Measurements from ENCODE around the gene DNAI1. TPM values are rescaled to one million over a fixed set of nuclear protein-coding genes. Genes with fewer than 3 reads are reported as not detected.

The DNAI1 gene
- total RNA-seq, 1 donor from 2014 or later, result not detected

DNA sequence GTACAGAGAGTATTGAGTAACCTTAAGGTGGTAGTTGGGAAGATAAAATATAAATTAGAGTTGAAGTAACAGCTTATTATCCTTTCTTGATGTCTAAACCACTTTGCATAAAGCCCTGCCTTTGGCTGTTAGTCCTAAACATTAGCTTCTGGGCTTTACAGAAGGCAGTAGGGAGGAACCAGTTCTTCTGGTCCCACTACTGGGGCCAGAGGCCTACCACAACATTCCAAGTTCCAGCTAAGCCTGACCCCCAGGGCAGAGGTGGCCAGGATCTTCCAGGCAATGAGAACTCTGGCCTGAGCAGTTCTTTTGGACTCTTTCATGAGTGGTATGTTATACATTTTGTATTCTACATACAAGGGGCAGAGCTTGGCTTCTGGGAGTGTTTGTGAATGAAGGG is 26.1 kb downstream of the DNAI1 start:
- TF ChIP-seq, protein P1, sequence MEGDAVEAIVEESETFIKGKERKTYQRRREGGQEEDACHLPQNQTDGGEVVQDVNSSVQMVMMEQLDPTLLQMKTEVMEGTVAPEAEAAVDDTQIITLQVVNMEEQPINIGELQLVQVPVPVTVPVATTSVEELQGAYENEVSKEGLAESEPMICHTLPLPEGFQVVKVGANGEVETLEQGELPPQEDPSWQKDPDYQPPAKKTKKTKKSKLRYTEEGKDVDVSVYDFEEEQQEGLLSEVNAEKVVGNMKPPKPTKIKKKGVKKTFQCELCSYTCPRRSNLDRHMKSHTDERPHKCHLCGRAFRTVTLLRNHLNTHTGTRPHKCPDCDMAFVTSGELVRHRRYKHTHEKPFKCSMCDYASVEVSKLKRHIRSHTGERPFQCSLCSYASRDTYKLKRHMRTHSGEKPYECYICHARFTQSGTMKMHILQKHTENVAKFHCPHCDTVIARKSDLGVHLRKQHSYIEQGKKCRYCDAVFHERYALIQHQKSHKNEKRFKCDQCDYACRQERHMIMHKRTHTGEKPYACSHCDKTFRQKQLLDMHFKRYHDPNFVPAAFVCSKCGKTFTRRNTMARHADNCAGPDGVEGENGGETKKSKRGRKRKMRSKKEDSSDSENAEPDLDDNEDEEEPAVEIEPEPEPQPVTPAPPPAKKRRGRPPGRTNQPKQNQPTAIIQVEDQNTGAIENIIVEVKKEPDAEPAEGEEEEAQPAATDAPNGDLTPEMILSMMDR (IDR thresholded peaks at IDR 0.05; ENCODE audit: borderline replicate concordance), result no peak

DNA sequence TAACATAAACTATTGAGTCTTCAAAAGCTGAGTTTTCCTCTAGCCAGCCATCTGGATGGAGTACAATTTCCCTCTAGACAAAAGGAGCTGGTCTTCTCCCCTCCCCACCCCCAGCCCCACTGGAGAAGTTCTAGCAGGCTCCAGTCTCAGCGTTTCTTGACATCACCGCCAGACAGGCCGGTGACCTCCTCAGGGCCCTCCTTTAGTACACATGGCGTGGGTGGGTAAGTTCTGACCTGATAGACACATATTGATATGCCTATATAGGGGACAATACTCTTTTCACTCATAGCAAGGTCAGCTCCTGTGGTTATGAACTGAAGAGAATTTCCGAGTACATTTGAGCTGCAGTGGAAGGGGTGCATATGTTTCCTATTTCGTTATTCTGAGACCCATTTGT is 27.2 kb downstream of the DNAI1 start:
- no peak for DNase-seq
- no peaks in the 10 kb centered on the region for H3K9me3 ChIP-seq (replicated peaks)
- no peaks in the 10 kb centered on the region for H3K36me3 ChIP-seq
- H3K27ac ChIP-seq (replicated peaks), result no peak overlapping the region
- H3K4me1 ChIP-seq, result no peaks in the 10 kb centered on the region
- TF ChIP-seq, protein P1 (IDR thresholded peaks at IDR 0.05; ENCODE audit: borderline replicate concordance), result no peak
- intact Hi-C loops (cut with micrococcal nuclease), result no loop called here
- H3K4me3 ChIP-seq, result no peak overlapping the region
- peaks cover 21% of the 10 kb centered on the region for H3K27me3 ChIP-seq (ENCODE audit: low read depth)

More for the DNA sequence above, 26.1 kb downstream of the DNAI1 start:
- Histone ChIP-seq H3K27ac (replicated peaks) (no peak overlapping the region), H3K27me3 (ENCODE audit: low read depth) (peaks cover 11% of the 10 kb centered on the region), H3K4me1 (no peaks in the 10 kb centered on the region), H3K36me3 (no peaks in the 10 kb centered on the region), H3K9me3 (replicated peaks) (no peaks in the 10 kb centered on the region), H3K4me3 (no peak overlapping the region)
- intact Hi-C loops (cut with micrococcal nuclease), result no loop called here
- no peak for DNase-seq

DNA sequence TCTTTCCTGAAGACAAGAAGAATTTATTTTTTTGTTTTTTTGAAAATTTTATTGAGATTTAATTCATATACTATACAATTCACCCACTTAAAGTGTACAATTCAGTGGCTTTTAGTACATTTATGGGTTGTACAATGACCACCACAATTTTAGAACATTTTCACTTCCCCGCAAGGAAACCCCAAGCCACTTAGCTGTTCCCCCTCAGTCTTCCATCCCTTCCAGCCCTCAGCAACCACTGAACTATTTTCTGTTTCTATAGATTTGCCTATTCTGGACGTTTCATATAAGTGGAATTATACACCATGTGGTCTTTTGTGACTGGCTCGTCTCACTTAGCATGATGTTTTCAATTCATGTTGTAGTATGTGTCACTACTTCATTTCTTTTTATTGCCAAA is 28.0 kb downstream of the DNAI1 start:
- TF ChIP-seq, protein P1 (IDR thresholded peaks at IDR 0.05; ENCODE audit: borderline replicate concordance), result no peak
- Histone ChIP-seq H3K36me3 (no peaks in the 10 kb centered on the region), H3K4me1 (no peaks in the 10 kb centered on the region), H3K27me3 (ENCODE audit: low read depth) (peaks cover 25% of the 10 kb centered on the region), H3K27ac (replicated peaks) (no peak overlapping the region), H3K9me3 (replicated peaks) (no peaks in the 10 kb centered on the region), H3K4me3 (no peak overlapping the region)
- no peak for DNase-seq
- intact Hi-C loops (cut with micrococcal nuclease), result no loop called here

DNA sequence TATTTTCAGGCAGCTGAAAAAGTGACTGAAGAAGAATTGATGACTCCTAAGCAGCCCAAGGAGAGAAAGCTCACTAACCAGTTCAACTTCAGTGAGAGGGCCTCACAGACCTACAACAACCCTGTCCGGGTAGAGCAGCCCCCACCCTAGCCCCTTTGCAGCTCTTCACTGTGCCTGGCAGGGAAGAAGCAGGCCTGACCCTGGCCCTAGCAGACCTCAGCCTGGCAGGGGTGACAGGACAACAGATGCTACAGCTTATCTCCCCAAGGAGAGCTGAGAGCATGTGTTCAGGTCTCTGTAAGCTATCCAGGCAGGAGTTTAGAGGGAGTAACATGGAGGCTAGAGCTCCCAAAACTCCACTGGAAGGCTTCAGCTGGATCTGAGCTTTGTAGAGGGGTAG is 31.8 kb downstream of the DNAI1 start:
- H3K4me3 ChIP-seq, result no peak overlapping the region
- H3K4me1 ChIP-seq, result no peaks in the 10 kb centered on the region
- no peaks in the 10 kb centered on the region for H3K36me3 ChIP-seq
- DNase-seq, result no peak
- TF ChIP-seq, protein P1 (IDR thresholded peaks at IDR 0.05; ENCODE audit: borderline replicate concordance), result no peak
- H3K27ac ChIP-seq (replicated peaks), result no peak overlapping the region
- intact Hi-C loops (cut with micrococcal nuclease), result no loop called here
- peaks cover 25% of the 10 kb centered on the region for H3K27me3 ChIP-seq (ENCODE audit: low read depth)
- H3K9me3 ChIP-seq (replicated peaks), result no peaks in the 10 kb centered on the region

DNA sequence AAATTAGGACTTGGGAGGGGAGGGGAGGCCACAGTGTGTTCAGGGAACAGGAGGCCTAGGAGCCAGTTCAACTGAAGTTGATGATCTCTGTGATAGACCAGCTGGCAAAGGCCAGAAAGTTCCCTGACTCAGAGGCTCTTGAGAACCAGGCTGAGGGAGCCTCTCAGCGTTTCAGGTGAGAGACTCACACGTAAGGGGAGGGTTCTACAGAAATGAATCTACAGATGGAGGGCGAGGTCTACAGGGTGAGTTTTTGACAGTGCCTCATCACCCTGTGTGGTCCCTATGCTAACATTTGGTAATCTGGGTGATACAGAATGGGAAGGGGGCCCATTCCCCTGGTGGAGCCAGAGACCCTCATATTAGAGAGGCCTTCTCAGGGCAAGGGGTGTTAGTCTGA is 32.2 kb downstream of the DNAI1 start:
- H3K27me3 ChIP-seq (ENCODE audit: low read depth), result peaks cover 29% of the 10 kb centered on the region
- DNase-seq, result no peak
- no peaks in the 10 kb centered on the region for H3K4me1 ChIP-seq
- no peak overlapping the region for H3K27ac ChIP-seq (replicated peaks)
- no peaks in the 10 kb centered on the region for H3K36me3 ChIP-seq
- intact Hi-C loops (cut with micrococcal nuclease), result no loop called here
- TF ChIP-seq, protein P1 (IDR thresholded peaks at IDR 0.05; ENCODE audit: borderline replicate concordance), result no peak
- no peak overlapping the region for H3K4me3 ChIP-seq
- H3K9me3 ChIP-seq (replicated peaks), result no peaks in the 10 kb centered on the region

DNA sequence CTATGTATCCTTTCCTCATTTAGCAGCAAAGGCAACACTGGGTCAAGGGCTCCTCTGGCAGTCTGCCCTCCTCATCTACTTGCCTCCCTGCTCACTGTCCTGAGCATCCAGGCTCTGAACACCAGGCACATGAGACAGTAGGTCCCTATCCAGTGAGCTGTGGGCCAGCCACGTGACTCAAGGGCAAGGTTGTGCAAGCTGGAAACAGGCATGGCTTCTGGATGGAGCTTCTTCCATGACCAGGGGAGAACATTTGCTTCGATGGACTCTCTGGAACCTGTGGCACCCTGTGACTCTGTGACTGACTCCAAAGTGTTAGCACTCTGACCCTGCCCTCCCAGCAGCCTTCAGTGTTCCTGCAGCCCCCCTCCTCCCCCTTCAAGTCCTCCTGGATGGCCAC is 33.0 kb downstream of the DNAI1 start:
- DNase-seq, result no peak
- Histone ChIP-seq H3K9me3 (replicated peaks) (no peaks in the 10 kb centered on the region), H3K27ac (replicated peaks) (no peak overlapping the region), H3K36me3 (no peaks in the 10 kb centered on the region), H3K4me1 (no peaks in the 10 kb centered on the region), H3K4me3 (no peak overlapping the region), H3K27me3 (ENCODE audit: low read depth) (peaks cover 29% of the 10 kb centered on the region)
- intact Hi-C loops (cut with micrococcal nuclease), result no loop called here
- TF ChIP-seq, protein P1 (IDR thresholded peaks at IDR 0.05; ENCODE audit: borderline replicate concordance), result no peak
